Retinal pigment epithelial cell (primary cell): ENCODE results near the gene P3R3URF.
A peak's percentile ranks its signal among the peaks of the same experiment; 100 is the strongest.

Experiments used
- DNase-seq: peaks from one replicate; pipeline ENCODE4 v3.0.0-alpha.2; 2010; ENCODE audit warnings: low read depth
- H3K4me3 ChIP-seq: 2 replicates; pipeline ENCODE4 v1.5.1; 2011; ENCODE audit warnings: mild to moderate bottlenecking, low read length, control low read depth, moderate library complexity
- TF ChIP-seq, protein P1 (sequence below): conservative IDR thresholded peaks from 2 replicates; pipeline ENCODE4 v1.5.1; 2011; ENCODE audit warnings: low read depth, low read length, control low read depth, inconsistent platforms

Gene P3R3URF

GRCh38 chr1:46204406-46204742 is 28.1 kb upstream of the P3R3URF start:
- no peak for DNase-seq
- TF ChIP-seq, protein P1, sequence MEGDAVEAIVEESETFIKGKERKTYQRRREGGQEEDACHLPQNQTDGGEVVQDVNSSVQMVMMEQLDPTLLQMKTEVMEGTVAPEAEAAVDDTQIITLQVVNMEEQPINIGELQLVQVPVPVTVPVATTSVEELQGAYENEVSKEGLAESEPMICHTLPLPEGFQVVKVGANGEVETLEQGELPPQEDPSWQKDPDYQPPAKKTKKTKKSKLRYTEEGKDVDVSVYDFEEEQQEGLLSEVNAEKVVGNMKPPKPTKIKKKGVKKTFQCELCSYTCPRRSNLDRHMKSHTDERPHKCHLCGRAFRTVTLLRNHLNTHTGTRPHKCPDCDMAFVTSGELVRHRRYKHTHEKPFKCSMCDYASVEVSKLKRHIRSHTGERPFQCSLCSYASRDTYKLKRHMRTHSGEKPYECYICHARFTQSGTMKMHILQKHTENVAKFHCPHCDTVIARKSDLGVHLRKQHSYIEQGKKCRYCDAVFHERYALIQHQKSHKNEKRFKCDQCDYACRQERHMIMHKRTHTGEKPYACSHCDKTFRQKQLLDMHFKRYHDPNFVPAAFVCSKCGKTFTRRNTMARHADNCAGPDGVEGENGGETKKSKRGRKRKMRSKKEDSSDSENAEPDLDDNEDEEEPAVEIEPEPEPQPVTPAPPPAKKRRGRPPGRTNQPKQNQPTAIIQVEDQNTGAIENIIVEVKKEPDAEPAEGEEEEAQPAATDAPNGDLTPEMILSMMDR = no peak
- H3K4me3 ChIP-seq = peak overlapping the region; percentile 89

DNA sequence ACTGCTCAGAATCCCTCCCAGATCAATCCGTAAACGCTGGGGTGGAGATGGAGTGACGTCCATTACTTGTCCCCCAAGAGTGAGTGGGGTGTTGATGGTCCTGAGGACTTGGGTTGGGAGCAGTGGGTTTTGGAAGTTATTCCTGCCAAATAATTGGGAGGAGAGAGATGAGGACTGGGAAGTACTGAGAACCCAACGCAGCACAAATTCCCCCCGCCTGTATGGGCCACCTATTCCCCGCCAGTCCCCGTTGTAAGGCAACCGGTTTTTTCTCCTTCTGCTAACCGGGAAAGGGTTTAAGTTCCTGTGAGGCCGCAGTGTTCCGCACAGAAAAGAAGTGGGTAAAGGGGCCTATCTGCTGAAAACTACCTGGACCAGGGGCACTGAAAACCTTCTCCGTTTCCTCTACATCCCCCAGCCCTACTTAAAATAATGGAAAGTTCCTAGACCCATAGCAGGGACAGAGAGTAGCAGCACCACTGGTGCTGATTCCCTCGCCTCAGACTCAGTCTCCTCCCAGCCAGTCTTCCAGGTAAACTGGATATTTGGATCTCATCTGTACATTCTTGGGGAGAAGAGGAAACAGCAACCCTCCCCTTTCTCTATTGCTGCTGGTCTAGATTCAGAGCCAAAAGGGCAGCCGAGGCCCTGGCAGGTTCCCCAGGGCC is 27.6 kb upstream of the P3R3URF start:
- peak overlapping the region; percentile 89 for H3K4me3 ChIP-seq
- DNase-seq = no peak
- TF ChIP-seq, protein P1 = no peak

DNA sequence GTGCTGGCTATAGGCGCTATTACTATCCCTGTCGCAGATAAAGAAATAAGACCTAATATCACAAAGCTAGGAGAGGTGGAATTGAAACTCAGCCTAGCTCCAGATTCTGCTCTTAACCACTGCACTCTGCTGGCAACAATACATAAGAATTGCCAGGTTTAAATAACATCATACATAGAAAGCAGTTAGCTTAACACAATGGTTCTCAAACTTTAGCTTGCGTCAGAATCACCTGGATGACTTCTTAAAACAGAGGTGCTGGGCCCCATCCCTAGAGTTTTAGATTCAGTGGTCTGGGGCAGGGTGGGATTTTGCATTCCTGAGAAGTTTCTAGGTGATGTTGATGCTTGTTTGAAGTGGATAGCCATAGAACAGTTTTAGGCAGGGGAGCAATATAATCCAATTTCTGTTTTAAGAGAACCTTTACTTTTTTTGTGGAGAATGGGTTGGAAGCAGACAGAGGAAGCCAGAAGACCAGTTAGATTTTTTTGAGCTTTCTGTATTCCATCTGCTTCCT is 23.0 kb upstream of the P3R3URF start:
- TF ChIP-seq, protein P1 = no peak
- no peak for DNase-seq
- no peak overlapping the region for H3K4me3 ChIP-seq

DNA sequence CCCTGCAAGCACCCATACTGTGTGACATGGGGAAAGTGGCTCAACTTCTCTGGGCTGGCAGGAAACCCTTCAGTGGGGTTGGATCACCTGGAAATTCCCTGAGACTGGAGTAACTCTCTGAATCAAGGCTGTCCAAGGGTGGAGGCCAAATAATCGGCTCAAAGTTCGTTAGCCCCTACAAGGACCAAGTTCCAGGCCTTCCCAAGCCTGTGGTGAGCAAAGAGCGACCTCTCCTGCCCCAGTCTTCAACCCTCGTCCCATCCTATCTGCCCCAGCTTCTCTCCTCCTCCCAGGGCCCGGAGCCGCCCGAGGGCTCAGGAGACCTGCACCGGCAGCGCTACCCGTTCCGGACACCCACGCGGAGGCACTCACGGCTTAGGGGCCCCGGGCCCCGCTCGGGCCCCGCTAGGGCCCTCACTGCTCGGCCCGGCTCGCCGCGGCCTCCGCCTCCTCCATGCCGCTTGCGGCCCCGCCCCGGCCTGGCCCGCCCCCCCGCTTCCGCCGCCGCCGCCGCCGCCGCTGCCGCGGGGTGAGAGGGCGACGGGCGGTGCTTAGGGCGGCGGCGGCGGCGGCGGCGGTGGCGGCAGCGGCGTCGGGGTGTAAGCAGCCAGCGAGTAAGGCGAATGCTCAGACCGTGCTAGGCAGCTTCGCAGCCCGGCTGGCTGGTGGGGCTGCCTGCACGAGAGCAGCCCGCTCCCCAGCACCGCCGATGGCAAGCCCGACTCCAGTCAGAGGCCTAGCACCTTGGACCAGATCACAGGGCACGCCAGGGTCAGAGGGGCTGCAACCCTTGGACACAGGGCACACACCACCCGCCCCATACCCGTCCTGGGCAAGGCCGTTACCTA is 21.9 kb upstream of the P3R3URF start, which contains the start of gene POMGNT1:
Gene POMGNT1, minus strand, starts transcription at position 471 of the 848 bp plus-strand sequence. CDS start 613 bp downstream, outside the sequence.
- no peak for DNase-seq
- TF ChIP-seq, protein P1 = peak; percentile 11
- H3K4me3 ChIP-seq = peak within 1 kb of the TSS; percentile 83

DNA sequence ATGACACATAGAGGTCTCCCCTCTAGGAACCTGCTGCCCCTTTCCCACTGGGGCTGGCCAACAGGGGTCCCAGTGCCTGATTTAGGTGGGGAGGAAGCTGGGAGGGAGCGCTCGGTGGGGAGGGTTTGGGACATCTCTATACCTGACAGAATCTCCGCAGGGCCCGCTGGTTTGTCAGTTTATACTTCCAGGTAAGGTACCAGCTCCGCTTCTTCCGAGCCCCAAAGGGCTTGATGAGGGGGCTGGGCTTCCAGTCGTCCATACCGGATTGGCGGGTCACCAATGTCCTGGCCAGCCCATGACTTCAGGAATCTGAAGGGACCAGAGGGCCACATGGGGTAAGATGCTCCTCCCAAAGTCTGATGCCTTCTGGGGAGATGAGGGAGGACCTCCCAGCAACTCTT is 21.3 kb upstream of the P3R3URF start:
- TF ChIP-seq, protein P1 = no peak
- no peak for DNase-seq
- peak overlapping the region; percentile 83 for H3K4me3 ChIP-seq

DNA sequence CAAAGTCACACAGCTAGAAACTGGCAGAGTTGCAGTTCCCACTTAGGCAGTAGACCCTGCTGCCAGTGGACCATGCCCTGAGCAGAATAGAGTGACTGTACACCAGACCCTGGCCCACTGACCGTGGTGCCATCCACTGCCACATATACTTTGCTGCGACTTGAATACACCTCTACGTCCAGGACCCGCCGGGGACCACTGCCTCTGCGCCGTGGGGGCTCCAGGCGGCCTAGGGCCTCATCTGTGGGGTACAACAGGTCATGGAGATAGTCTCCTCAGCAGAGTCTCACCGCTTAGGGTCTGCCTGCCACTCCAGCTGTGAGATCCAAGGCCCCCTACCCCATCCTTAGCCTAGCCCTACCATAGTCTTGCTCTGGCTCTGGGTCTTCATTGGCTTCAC is 20.3 kb upstream of the P3R3URF start:
- no peak overlapping the region for H3K4me3 ChIP-seq
- TF ChIP-seq, protein P1 = no peak
- no peak for DNase-seq
